GM23338 (cell line): ENCODE results near the gene BMX. TPM values are rescaled to one million over a fixed set of nuclear protein-coding genes. Genes with fewer than 3 reads are reported as not detected.

Experiments
- ATAC-seq: fragments of 200-7000 bp; cut with Tn5 transposase; 3 replicates; pipeline ENCODE4 v1.9.1; 2020
- DNase-seq: peaks from one replicate; pipeline ENCODE4 v3.0.0-alpha.2; 2015; ENCODE audit warnings: low spot score
- H2AFZ ChIP-seq: fragments of 200-600 bp; sonication (generic); 2 replicates; pipeline ENCODE4 v1.8.0; 2016; ENCODE audit warnings: antibody characterized with exemption, mild to moderate bottlenecking, moderate library complexity
- H3F3A ChIP-seq: fragments of 200-600 bp; sonication (generic); replicated peaks from 2 replicates; pipeline ENCODE4 v1.8.0; 2017; ENCODE audit warnings: antibody characterized with exemption, mixed run types, low read depth
- H3K27ac ChIP-seq: fragments of 200-600 bp; sonication (generic); 2 replicates; pipeline ENCODE4 v1.6.1; 2016; ENCODE audit warnings: low read depth
- H3K27me3 ChIP-seq: fragments of 200-600 bp; sonication (generic); 2 replicates; pipeline ENCODE4 v1.8.0; 2016; ENCODE audit warnings: mild to moderate bottlenecking, mixed run types, moderate library complexity; ENCODE audit not compliant: insufficient read depth
- H3K36me3 ChIP-seq: fragments of 200-600 bp; sonication (generic); 2 replicates; pipeline ENCODE4 v1.8.0; 2016; ENCODE audit warnings: mild to moderate bottlenecking; ENCODE audit not compliant: insufficient read depth
- H3K4me1 ChIP-seq: fragments of 200-600 bp; sonication (generic); 2 replicates; pipeline ENCODE4 v1.8.0; 2016; ENCODE audit warnings: mild to moderate bottlenecking, moderate library complexity; ENCODE audit not compliant: insufficient read depth
- H3K4me2 ChIP-seq: fragments of 200-600 bp; sonication (generic); 2 replicates; pipeline ENCODE4 v1.7.1; 2017; ENCODE audit warnings: mixed run types
- H3K4me3 ChIP-seq: fragments of 200-600 bp; sonication (generic); 2 replicates; pipeline ENCODE4 v1.6.1; 2016; ENCODE audit warnings: mixed run types
- H3K79me2 ChIP-seq: fragments of 200-600 bp; sonication (generic); replicated peaks from 2 replicates; pipeline ENCODE4 v1.8.0; 2017; ENCODE audit warnings: mild to moderate bottlenecking; ENCODE audit not compliant: insufficient read depth
- H3K9me2 ChIP-seq: fragments of 200-600 bp; sonication (generic); 2 replicates; pipeline ENCODE4 v1.8.0; 2017; ENCODE audit not compliant: insufficient read depth
- H4K20me1 ChIP-seq: fragments of 200-600 bp; sonication (generic); replicated peaks from 2 replicates; pipeline ENCODE4 v1.8.0; 2017; ENCODE audit warnings: mild to moderate bottlenecking; ENCODE audit not compliant: insufficient read depth
- H3K27ac Mint-ChIP-seq: 2 replicates; pipeline ENCODE4 v1.8.0; 2020; ENCODE audit warnings: inconsistent platforms, mild to moderate bottlenecking, moderate library complexity, mixed read lengths
- H3K27me3 Mint-ChIP-seq: 3 replicates; pipeline ENCODE4 v1.8.0; 2022; ENCODE audit warnings: low read depth, mild to moderate bottlenecking, moderate library complexity, mixed read lengths, inconsistent platforms; ENCODE audit not compliant: insufficient read depth, poor library complexity
- H3K36me3 Mint-ChIP-seq: 3 replicates; pipeline ENCODE4 v1.8.0; 2021; ENCODE audit warnings: low read depth, mild to moderate bottlenecking, inconsistent platforms, moderate library complexity, mixed read lengths
- H3K4me1 Mint-ChIP-seq: 3 replicates; pipeline ENCODE4 v1.8.0; 2020; ENCODE audit warnings: mild to moderate bottlenecking, inconsistent platforms, mixed read lengths
- H3K4me3 Mint-ChIP-seq: 3 replicates; pipeline ENCODE4 v1.8.0; 2021; ENCODE audit warnings: moderate library complexity, mild to moderate bottlenecking, inconsistent platforms, mixed read lengths
- H3K9me3 Mint-ChIP-seq: 3 replicates; pipeline ENCODE4 v1.8.0; 2020; ENCODE audit warnings: moderate library complexity, mild to moderate bottlenecking, inconsistent platforms, mixed read lengths
- CTCF ChIP-seq, 2 experiments: fragments of 200-600 bp in 1 of 2; sonication (generic) in 1 of 2; conservative IDR thresholded peaks; 2 replicates each; pipeline versions ENCODE4 v1.5.1 to v1.6.1; 2016 to 2017; ENCODE audit warnings: antibody characterized with exemption in 2 of 2, low read depth in 2 of 2, mild to moderate bottlenecking in 2 of 2, moderate library complexity in 1 of 2
- REST ChIP-seq: IDR thresholded peaks from one replicate; pipeline ENCODE4 v1.6.1; 2018; ENCODE audit warnings: antibody characterized with exemption; ENCODE audit not compliant: unreplicated experiment
- ZNF462 ChIP-seq: fragments of 250-450 bp; sonication (Bioruptor Pico); IDR thresholded peaks from 2 replicates; pipeline ENCODE4 v1.5.0; 2020; ENCODE audit warnings: mild to moderate bottlenecking, moderate library complexity
- polyA plus RNA-seq: library from polyadenylated mRNA; unstranded; fragments of >200 nt; fragmentation: Nextera tagmentation; extraction: Ambion mirVana; gene quantifications from 2 replicates; pipeline ENCODE4 v1.2.1, GENCODE V29; 2016
- total RNA-seq: library from RNA; depleted of rRNA; stranded (reverse); fragments of >200 nt; shearing (Covaris generic); gene quantifications from 2 replicates; pipeline ENCODE4 v1.2.3, GENCODE V29; 2014

The BMX gene
- total and polyA plus RNA-seq, 2 experiments from 2014 or later = not detected

DNA sequence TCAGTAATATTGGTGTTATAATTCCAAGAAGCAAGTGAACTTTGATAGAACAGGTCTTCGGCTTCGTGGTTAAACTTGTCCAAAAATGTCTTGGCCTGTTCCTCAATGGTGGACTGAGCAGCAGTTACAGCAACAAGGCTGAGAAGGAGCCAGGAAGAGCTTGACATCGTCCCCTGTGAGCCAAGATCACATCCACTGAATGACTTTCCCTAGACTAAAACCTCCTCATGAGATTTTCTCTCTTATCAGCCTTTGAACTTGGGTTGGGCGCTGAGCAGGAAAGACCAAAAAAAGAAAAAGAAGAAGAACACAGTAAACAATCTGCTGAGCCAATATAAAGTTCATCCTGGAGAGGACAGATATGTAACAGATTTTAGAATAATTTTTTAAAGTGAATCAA lies 100.1 kb downstream of the BMX start, which contains the start of gene ACE2:
TSS of gene ACE2 (minus strand) at position 216 of the 400 bp plus-strand sequence. CDS start at position 167, 49 bp downstream.
- Histone ChIP-seq H3K36me3 (no peaks in the 10 kb centered on the region), H3K9me2 (no peaks in the 10 kb centered on the region), H2AFZ (no peak within 1 kb of the TSS), H3K27me3 (no peaks in the 10 kb centered on the region), H3F3A (no peaks in the 10 kb centered on the region), H3K4me1 (no peaks in the 10 kb centered on the region), H3K4me3 (no peak within 1 kb of the TSS), H4K20me1 (no peaks in the 10 kb centered on the region), H3K79me2 (no peaks in the 10 kb centered on the region), H3K4me2 (no peak within 1 kb of the TSS), H3K27ac (no peak within 1 kb of the TSS)
- Mint-ChIP-seq H3K4me3 (no peak within 1 kb of the TSS), H3K9me3 (no peaks in the 10 kb centered on the region), H3K4me1 (no peaks in the 10 kb centered on the region), H3K27ac (no peak within 1 kb of the TSS), H3K27me3 (peaks cover 4% of the 10 kb centered on the region), H3K36me3 (no peaks in the 10 kb centered on the region)
- no peak for DNase-seq
- no peak for TF ChIP-seq CTCF (conservative IDR thresholded peaks at IDR 0.05; ENCODE audit: low read depth in 2 of 2)
- TF ChIP-seq REST = no peak
- no peak for TF ChIP-seq ZNF462 (CRISPR knock-in tag)
- no peak for ATAC-seq
